ENCODE data around the gene FKTN.

DNA sequence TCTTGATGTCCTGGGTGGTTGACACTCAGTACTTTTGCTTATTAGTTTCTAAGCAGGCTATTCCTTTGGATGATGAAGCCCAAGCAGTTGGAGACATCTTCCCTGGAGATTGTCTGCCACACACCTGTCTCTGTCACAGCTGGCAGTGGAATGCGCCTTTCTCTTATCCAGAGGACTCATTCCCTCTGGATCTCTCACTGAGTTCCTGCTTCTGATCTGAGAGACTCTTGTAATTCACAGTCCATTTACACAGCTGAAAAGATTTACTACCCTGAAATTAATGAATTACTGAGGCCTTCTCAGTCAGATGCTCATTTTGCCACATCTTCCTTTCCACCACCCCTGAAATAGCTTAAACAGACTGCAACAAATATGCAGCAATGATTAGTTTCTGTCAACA is 120.2 kb downstream of the FKTN start:
- TF ChIP-seq CTCF (IDR thresholded peaks at IDR 0.05 in 2 of 3, conservative IDR thresholded peaks at IDR 0.05 in 1 of 3; ENCODE audit: insufficient read depth in 2 of 3, low read depth in 1 of 3, low read length in 3 of 3), result no peak
- TF ChIP-seq CBX3 (IDR thresholded peaks at IDR 0.05; ENCODE audit: borderline replicate concordance in 1 of 2, low read length in 2 of 2), result no peak
- no peak for TF ChIP-seq ZBTB40 (IDR thresholded peaks at IDR 0.05)
- no peak for TF ChIP-seq ZBTB40 (CRISPR knock-in tag; IDR thresholded peaks at IDR 0.05)
- TF ChIP-seq RAD21 (CRISPR knock-in tag; conservative IDR thresholded peaks at IDR 0.05 in 1 of 2, IDR thresholded peaks at IDR 0.05 in 1 of 2), result no peak
- TF ChIP-seq MYNN (IDR thresholded peaks at IDR 0.05), result no peak
- no peak for TF ChIP-seq MYNN (CRISPR knock-in tag; IDR thresholded peaks at IDR 0.05)
- TF ChIP-seq CBFA2T3 (IDR thresholded peaks at IDR 0.05), result no peak
- no peak for TF ChIP-seq ZBTB17 (CRISPR knock-in tag; IDR thresholded peaks at IDR 0.05)
- no peak for TF ChIP-seq REST (IDR thresholded peaks at IDR 0.05; ENCODE audit: borderline replicate concordance)
- TF ChIP-seq REST (CRISPR knock-in tag; IDR thresholded peaks at IDR 0.05; ENCODE audit: low read depth), result no peak
- no peak for TF ChIP-seq ZFPM2 (CRISPR knock-in tag; IDR thresholded peaks at IDR 0.05)
- no peak for TF ChIP-seq EZH2 (IDR thresholded peaks at IDR 0.05; ENCODE audit: borderline replicate concordance, low read depth, low read length)
- no peak for TF ChIP-seq SIN3A (IDR thresholded peaks at IDR 0.05; ENCODE audit: borderline replicate concordance in 2 of 2, control insufficient read depth in 1 of 2, low read depth in 2 of 2, low read length in 2 of 2)
- no peak for TF ChIP-seq TAF1 (IDR thresholded peaks at IDR 0.05; ENCODE audit: control insufficient read depth, extremely low read depth, insufficient read depth, low read length, severe bottlenecking)
- TF ChIP-seq THRAP3 (IDR thresholded peaks at IDR 0.05; ENCODE audit: borderline replicate concordance), result no peak
- TF ChIP-seq POLR2A (conservative IDR thresholded peaks at IDR 0.05), result no peak
